ENCODE results near the gene FARP1.

DNA sequence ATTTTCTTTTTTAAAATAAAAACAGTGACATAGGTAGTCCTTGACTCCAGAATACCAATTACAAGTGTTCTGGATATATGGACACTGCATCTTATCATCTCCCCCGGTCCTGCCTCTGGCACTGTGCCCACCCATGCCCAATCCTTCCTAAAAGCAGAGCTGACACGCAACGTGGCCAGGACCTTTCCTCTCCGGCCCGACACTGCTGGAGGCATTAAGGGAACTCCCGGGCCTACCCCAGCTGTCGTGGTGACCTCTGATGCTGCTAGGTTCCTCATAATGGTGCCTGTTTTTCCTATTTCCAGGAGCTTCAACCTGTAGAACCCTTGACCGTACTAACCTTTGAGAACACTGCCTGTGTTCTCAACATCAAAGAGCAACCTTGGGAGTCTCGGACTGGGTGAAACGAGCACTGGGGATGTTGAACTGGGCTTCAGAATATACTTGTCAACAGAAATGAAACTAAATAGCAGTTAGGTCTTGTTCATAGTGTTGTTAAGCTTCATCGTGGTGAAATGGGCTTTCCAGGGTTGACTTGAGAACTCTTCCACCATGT, 48.1 kb downstream of the FARP1 start:
- TF ChIP-seq, protein P1, sequence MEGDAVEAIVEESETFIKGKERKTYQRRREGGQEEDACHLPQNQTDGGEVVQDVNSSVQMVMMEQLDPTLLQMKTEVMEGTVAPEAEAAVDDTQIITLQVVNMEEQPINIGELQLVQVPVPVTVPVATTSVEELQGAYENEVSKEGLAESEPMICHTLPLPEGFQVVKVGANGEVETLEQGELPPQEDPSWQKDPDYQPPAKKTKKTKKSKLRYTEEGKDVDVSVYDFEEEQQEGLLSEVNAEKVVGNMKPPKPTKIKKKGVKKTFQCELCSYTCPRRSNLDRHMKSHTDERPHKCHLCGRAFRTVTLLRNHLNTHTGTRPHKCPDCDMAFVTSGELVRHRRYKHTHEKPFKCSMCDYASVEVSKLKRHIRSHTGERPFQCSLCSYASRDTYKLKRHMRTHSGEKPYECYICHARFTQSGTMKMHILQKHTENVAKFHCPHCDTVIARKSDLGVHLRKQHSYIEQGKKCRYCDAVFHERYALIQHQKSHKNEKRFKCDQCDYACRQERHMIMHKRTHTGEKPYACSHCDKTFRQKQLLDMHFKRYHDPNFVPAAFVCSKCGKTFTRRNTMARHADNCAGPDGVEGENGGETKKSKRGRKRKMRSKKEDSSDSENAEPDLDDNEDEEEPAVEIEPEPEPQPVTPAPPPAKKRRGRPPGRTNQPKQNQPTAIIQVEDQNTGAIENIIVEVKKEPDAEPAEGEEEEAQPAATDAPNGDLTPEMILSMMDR (IDR thresholded peaks at IDR 0.05; ENCODE audit: insufficient read depth, low read length, poor library complexity, severe bottlenecking): no peak
- TF ChIP-seq EZH2phosphoT487 (conservative IDR thresholded peaks at IDR 0.05; ENCODE audit: low read length): no peak

Data from SU-DHL-6 (cell line).